Breast epithelium (tissue), 4 donors: ENCODE results near the gene PRIMA1. TPM values are rescaled to one million over a fixed set of nuclear protein-coding genes. Genes with fewer than 3 reads are reported as not detected.

Source experiments
- DNase-seq, 2 donors: peaks; one replicate each; pipeline ENCODE4 v3.0.0-alpha.2; 2019; ENCODE audit warnings: low spot score in 2 of 2
- H3K27ac ChIP-seq, 2 donors: fragments of 200-600 bp; sonication (generic) in 1 of 2; one replicate each; pipeline ENCODE4 v1.5.1; 2016 to 2019; ENCODE audit warnings: mild to moderate bottlenecking in 1 of 2
- H3K27me3 ChIP-seq, 2 donors: fragments of 200-600 bp; sonication (generic) in 1 of 2; one replicate each; pipeline versions ENCODE4 v1.5.1 to v1.6.0; 2017 to 2019; ENCODE audit warnings: control low read depth in 1 of 2, mild to moderate bottlenecking in 1 of 2
- H3K36me3 ChIP-seq: fragments of 200-600 bp; one replicate; pipeline ENCODE4 v1.5.1; 2019
- H3K4me1 ChIP-seq, 2 donors: fragments of 200-600 bp; sonication (generic); one replicate each; pipeline ENCODE4 v1.5.1; 2016 to 2019; ENCODE audit warnings: control low read depth in 1 of 2
- H3K4me3 ChIP-seq, 3 donors: fragments of 200-600 bp; sonication (generic); 1 replicate in 2 of 3; 2 replicates in 1 of 3; pipeline ENCODE4 v1.5.1; 2016 to 2019; ENCODE audit warnings: mild to moderate bottlenecking in 3 of 3, moderate library complexity in 2 of 3
- H3K9me3 ChIP-seq, 2 donors: fragments of 200-600 bp; sonication (generic) in 1 of 2; one replicate each; pipeline ENCODE4 v1.5.1; 2016 to 2019; ENCODE audit warnings: control low read depth in 1 of 2
- POLR2A ChIP-seq: fragments of 450-650 bp; IDR thresholded peaks from one replicate; pipeline ENCODE4 v1.6.1; 2016; ENCODE audit warnings: antibody characterized with exemption, mild to moderate bottlenecking, moderate library complexity
- POLR2AphosphoS5 ChIP-seq, 3 donors: sonication (generic); formaldehyde crosslinking; IDR thresholded peaks; one replicate each; pipeline ENCODE4 v1.6.1; 2017; ENCODE audit warnings: antibody characterized with exemption in 3 of 3
- intact Hi-C: fragments of 100-400 bp; cut with DNase I; formaldehyde crosslinking; loops from one replicate; pipeline ENCODE4 v1.15.1; 2023; ENCODE audit warnings: low total_unique reads
- total RNA-seq, 3 donors: library from RNA; depleted of rRNA; stranded (reverse); fragments of >200 nt; gene quantifications; one replicate each; pipeline ENCODE4 v1.1.0, GENCODE V29; 2016
- TF ChIP-seq, protein P1 (sequence below), 3 donors: fragments of 450-650 bp; IDR thresholded peaks; one replicate each; pipeline ENCODE4 v1.5.1; 2016 to 2017; ENCODE audit warnings: antibody characterized with exemption in 3 of 3, mild to moderate bottlenecking in 3 of 3, moderate library complexity in 3 of 3

The PRIMA1 gene
- total RNA-seq, 3 donors from 2014 or later = 0.98 to 2.1 (median 1.3) TPM

DNA sequence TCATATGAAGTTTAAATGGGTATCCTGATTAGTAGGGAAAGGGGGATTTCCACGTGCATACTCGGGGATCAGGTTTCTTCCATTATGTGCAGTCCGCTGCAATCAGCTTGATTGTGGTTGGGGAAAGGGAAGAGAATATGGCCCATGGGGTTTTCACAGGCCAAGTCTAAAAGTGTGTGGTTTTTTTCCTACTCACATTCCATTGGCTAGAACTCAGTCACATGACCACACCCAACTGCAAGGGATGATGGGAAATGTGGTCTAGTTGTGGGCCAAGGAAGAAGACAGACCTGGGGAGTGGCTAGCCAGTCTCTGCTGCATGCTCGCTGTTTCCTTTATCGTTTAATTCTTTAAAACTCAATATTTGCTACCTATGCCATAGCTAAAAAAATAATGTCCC lies 105.1 kb downstream of the PRIMA1 start:
- peaks cover 0 to under 1% of the 10 kb centered on the region in 2 donors for H3K4me1 ChIP-seq
- H3K27ac ChIP-seq = no peak overlapping the region
- H3K36me3 ChIP-seq = no peaks in the 10 kb centered on the region
- H3K9me3 ChIP-seq = no peaks in the 10 kb centered on the region
- intact Hi-C loops = no loop called here
- H3K4me3 ChIP-seq = no peak overlapping the region
- TF ChIP-seq, protein P1, sequence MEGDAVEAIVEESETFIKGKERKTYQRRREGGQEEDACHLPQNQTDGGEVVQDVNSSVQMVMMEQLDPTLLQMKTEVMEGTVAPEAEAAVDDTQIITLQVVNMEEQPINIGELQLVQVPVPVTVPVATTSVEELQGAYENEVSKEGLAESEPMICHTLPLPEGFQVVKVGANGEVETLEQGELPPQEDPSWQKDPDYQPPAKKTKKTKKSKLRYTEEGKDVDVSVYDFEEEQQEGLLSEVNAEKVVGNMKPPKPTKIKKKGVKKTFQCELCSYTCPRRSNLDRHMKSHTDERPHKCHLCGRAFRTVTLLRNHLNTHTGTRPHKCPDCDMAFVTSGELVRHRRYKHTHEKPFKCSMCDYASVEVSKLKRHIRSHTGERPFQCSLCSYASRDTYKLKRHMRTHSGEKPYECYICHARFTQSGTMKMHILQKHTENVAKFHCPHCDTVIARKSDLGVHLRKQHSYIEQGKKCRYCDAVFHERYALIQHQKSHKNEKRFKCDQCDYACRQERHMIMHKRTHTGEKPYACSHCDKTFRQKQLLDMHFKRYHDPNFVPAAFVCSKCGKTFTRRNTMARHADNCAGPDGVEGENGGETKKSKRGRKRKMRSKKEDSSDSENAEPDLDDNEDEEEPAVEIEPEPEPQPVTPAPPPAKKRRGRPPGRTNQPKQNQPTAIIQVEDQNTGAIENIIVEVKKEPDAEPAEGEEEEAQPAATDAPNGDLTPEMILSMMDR (IDR thresholded peaks at IDR 0.05) = no peak
- TF ChIP-seq POLR2A (no peak), POLR2AphosphoS5 (IDR thresholded peaks at IDR 0.05) (no peak)
- no peak for DNase-seq
- no peaks in the 10 kb centered on the region for H3K27me3 ChIP-seq

DNA sequence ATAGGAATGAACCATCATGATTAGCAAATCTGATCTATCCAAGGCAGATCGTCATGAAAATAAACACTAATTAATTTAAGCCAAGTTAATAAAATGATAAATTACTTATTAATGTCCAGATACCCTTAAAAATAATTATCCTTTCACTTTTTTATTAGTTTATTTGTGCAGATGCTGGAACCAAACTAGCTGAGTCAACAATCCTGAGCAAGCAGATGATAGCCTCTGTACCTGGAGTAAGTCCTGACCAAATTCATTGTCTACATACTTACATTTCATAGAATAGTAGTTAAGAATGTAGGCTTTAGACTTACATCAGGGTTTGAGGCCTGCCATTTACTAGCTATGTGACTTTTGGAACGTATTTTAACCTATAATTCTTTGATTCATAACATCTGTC lies 105.8 kb downstream of the PRIMA1 start:
- Histone ChIP-seq H3K27ac (no peak overlapping the region), H3K9me3 (no peaks in the 10 kb centered on the region), H3K4me3 (no peak overlapping the region), H3K4me1 (no peaks in the 10 kb centered on the region), H3K36me3 (no peaks in the 10 kb centered on the region), H3K27me3 (no peaks in the 10 kb centered on the region)
- TF ChIP-seq, protein P1 (IDR thresholded peaks at IDR 0.05) = no peak
- TF ChIP-seq POLR2AphosphoS5 (IDR thresholded peaks at IDR 0.05) = no peak
- intact Hi-C loops = no loop called here
- no peak for DNase-seq

DNA sequence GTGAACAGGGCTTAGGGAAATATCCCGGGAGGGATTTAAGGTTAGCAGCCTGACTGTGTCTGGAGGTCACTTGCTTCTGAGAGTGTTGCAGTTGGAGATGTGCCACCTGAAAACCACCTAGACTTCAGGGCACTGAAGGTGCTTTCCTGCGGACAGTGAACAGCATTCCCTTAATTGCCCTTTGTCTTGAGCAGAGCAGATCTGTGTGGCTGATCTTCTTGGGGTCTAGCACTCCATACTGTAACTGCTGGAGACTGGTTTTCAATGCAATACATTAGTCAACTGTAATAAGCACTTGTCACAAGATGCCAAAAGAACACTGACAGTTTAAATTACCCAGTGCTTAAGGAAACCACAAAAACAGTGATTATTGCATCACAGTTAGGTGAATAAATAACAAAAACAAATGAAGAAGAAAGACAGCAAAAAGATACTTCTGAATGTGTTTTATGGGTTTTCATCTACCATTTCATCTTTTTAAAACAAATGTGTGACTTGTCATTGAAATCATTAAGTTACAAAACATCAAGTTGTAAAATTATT lies 111.8 kb downstream of the PRIMA1 start:
- intact Hi-C loops = no loop called here
- DNase-seq = no peak
- Histone ChIP-seq H3K4me3 (no peak overlapping the region), H3K27me3 (no peaks in the 10 kb centered on the region), H3K9me3 (no peaks in the 10 kb centered on the region), H3K36me3 (no peaks in the 10 kb centered on the region), H3K4me1 (no peaks in the 10 kb centered on the region), H3K27ac (no peak overlapping the region)
- TF ChIP-seq, protein P1 (IDR thresholded peaks at IDR 0.05) = no peak
- no peak for TF ChIP-seq POLR2AphosphoS5 (IDR thresholded peaks at IDR 0.05)
- TF ChIP-seq POLR2A = no peak

DNA sequence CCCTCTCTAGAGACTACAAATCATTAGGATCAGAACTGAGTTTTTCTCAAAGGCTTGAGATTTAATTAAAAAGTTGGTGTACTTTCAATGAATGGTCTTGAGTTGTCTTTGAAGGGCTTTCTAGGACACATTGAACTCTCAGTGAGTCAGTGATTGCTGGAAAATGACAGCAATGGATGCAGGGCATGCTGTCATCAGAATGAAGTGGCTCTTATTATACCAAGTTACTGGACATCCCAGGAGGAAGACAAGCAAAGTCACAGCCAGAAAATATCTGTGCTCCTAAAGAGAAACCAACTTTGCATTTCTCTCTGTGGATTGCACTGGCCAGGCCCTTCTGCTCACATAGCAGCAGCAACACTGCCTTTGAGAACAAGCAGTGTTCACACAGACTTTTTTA lies 112.6 kb downstream of the PRIMA1 start:
- Histone ChIP-seq H3K4me3 (no peak overlapping the region), H3K36me3 (no peaks in the 10 kb centered on the region), H3K27me3 (no peaks in the 10 kb centered on the region), H3K4me1 (no peaks in the 10 kb centered on the region), H3K9me3 (no peaks in the 10 kb centered on the region), H3K27ac (no peak overlapping the region)
- DNase-seq = no peak
- TF ChIP-seq, protein P1 (IDR thresholded peaks at IDR 0.05) = no peak
- no peak for TF ChIP-seq POLR2A
- no peak for TF ChIP-seq POLR2AphosphoS5 (IDR thresholded peaks at IDR 0.05)
- intact Hi-C loops = no loop called here

DNA sequence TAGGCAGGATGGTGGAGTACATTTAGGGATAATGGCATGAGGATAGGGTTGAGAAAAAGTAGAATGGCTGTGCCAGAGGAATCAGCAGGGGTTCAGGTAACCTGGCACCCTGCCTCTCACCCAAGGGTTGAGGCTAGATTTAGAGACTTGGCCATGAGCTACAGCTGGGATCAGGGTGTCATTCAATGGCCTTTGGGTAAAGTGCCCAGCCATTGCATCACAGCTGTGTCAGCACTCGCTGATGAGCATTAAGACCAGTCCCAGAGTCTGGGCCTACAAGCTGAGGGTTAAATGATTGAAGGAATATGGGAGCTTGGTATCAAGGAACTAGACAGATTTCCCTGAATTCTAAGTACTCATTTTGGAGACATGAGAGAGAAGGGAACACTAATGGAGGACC lies 113.9 kb downstream of the PRIMA1 start:
- Histone ChIP-seq H3K4me3 (no peak overlapping the region), H3K27me3 (no peaks in the 10 kb centered on the region), H3K9me3 (no peaks in the 10 kb centered on the region), H3K4me1 (no peaks in the 10 kb centered on the region), H3K36me3 (no peaks in the 10 kb centered on the region), H3K27ac (no peak overlapping the region)
- intact Hi-C loops = no loop called here
- no peak for TF ChIP-seq POLR2A
- TF ChIP-seq, protein P1 (IDR thresholded peaks at IDR 0.05) = no peak
- TF ChIP-seq POLR2AphosphoS5 (IDR thresholded peaks at IDR 0.05) = no peak
- DNase-seq = no peak
